ENCODE measurements around the gene TRIM32.

DNA sequence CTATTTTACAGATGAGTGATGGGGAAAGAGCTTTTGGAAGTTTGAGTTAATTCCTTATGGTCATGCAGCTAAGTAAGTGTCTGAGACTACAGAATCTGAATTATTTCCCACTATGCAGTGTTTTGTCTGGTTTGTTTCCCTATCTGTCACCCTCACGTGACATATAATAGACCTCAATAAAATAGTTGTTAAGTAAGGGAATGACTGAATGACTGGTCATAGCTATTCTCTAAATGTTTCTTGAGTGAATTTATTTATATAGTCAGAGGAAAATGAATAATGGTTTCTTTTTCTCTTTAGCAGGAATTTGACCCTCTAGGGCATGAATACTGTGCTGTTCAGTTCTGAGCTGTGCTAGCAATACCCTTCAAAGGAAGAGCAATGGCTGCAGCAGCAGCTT, 10.3 kb downstream of the TRIM32 start:
- TF ChIP-seq EP300 (IDR thresholded peaks at IDR 0.05) (no peak), POLR2AphosphoS5 (IDR thresholded peaks at IDR 0.05) (no peak)
- TF ChIP-seq, protein P1, sequence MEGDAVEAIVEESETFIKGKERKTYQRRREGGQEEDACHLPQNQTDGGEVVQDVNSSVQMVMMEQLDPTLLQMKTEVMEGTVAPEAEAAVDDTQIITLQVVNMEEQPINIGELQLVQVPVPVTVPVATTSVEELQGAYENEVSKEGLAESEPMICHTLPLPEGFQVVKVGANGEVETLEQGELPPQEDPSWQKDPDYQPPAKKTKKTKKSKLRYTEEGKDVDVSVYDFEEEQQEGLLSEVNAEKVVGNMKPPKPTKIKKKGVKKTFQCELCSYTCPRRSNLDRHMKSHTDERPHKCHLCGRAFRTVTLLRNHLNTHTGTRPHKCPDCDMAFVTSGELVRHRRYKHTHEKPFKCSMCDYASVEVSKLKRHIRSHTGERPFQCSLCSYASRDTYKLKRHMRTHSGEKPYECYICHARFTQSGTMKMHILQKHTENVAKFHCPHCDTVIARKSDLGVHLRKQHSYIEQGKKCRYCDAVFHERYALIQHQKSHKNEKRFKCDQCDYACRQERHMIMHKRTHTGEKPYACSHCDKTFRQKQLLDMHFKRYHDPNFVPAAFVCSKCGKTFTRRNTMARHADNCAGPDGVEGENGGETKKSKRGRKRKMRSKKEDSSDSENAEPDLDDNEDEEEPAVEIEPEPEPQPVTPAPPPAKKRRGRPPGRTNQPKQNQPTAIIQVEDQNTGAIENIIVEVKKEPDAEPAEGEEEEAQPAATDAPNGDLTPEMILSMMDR (IDR thresholded peaks at IDR 0.05): no peak

Measured in upper lobe of left lung (tissue), 4 donors.